ENCODE results near the gene SLC7A11. TPM values are rescaled to one million over a fixed set of nuclear protein-coding genes. Genes with fewer than 3 reads are reported as not detected.

The SLC7A11 gene
- polyA plus RNA-seq, 1 donor from 2014 or later, result 0.46 TPM

GRCh38 chr4:138181287-138181686, 60.9 kb downstream of the SLC7A11 start:
- H2AFZ ChIP-seq (ENCODE audit: low read depth, low read length), result no peak overlapping the region
- H3K4me3 ChIP-seq (ENCODE audit: low read length), result no peak overlapping the region
- H3K4me2 ChIP-seq (ENCODE audit: low read length), result no peak overlapping the region

GRCh38 chr4:138178566-138178965, 63.6 kb downstream of the SLC7A11 start:
- no peak overlapping the region for H3K9ac ChIP-seq (ENCODE audit: low read length)
- H3K9me2 ChIP-seq (ENCODE audit: insufficient read depth, low read length), result no peaks in the 10 kb centered on the region

More at GRCh38 chr4:138181287-138181686, 60.9 kb downstream of the SLC7A11 start:
- no peaks in the 10 kb centered on the region for H4K20me1 ChIP-seq (ENCODE audit: insufficient read depth)
- H3K9me3 ChIP-seq (ENCODE audit: low read length), result no peaks in the 10 kb centered on the region
- H3K9me2 ChIP-seq (ENCODE audit: insufficient read depth, low read length), result no peaks in the 10 kb centered on the region
- H3F3A ChIP-seq (ENCODE audit: insufficient read depth, low read length, poor library complexity, severe bottlenecking), result no peaks in the 10 kb centered on the region
- no peak overlapping the region for H3K27ac ChIP-seq (ENCODE audit: low read length)
- H3K36me3 ChIP-seq (ENCODE audit: insufficient read depth, low read length), result no peaks in the 10 kb centered on the region
- H3K79me2 ChIP-seq (replicated peaks; ENCODE audit: insufficient read depth, low read length), result no peaks in the 10 kb centered on the region
- no peak overlapping the region for H3K9ac ChIP-seq (ENCODE audit: low read length)
- TF ChIP-seq EZH2 (IDR thresholded peaks at IDR 0.05; ENCODE audit: borderline replicate concordance, insufficient read depth, low read length, poor library complexity, severe bottlenecking), result no peak
- TF ChIP-seq POLR2AphosphoS5 (IDR thresholded peaks at IDR 0.05), result no peak
- no peak for TF ChIP-seq EP300 (conservative IDR thresholded peaks at IDR 0.05; ENCODE audit: poor library complexity, severe bottlenecking)
- TF ChIP-seq RAD21 (conservative IDR thresholded peaks at IDR 0.05), result no peak
- TF ChIP-seq CTCF (IDR thresholded peaks at IDR 0.05; ENCODE audit: poor library complexity, severe bottlenecking), result no peak
- TF ChIP-seq SMC3 (conservative IDR thresholded peaks at IDR 0.05; ENCODE audit: poor library complexity), result no peak
- no peak for TF ChIP-seq MXI1 (conservative IDR thresholded peaks at IDR 0.05; ENCODE audit: poor library complexity, severe bottlenecking)
- TF ChIP-seq REST (IDR thresholded peaks at IDR 0.05; ENCODE audit: borderline replicate concordance), result no peak
- no peak for TF ChIP-seq TAF1 (IDR thresholded peaks at IDR 0.05; ENCODE audit: low read depth)
- no peaks in the 10 kb centered on the region for H3K27me3 ChIP-seq (ENCODE audit: insufficient read depth, low read depth, low read length)

More at GRCh38 chr4:138178566-138178965, 63.6 kb downstream of the SLC7A11 start:
- Histone ChIP-seq H3K27me3 (ENCODE audit: insufficient read depth, low read depth, low read length) (no peaks in the 10 kb centered on the region), H2AFZ (ENCODE audit: low read depth, low read length) (no peak overlapping the region), H3K79me2 (replicated peaks; ENCODE audit: insufficient read depth, low read length) (no peaks in the 10 kb centered on the region), H3K36me3 (ENCODE audit: insufficient read depth, low read length) (no peaks in the 10 kb centered on the region), H3K27ac (ENCODE audit: low read length) (no peak overlapping the region), H3K9me3 (ENCODE audit: low read length) (no peaks in the 10 kb centered on the region), H3K4me2 (ENCODE audit: low read length) (no peak overlapping the region), H4K20me1 (ENCODE audit: insufficient read depth) (no peaks in the 10 kb centered on the region), H3K4me3 (ENCODE audit: low read length) (no peak overlapping the region), H3F3A (ENCODE audit: insufficient read depth, low read length, poor library complexity, severe bottlenecking) (no peaks in the 10 kb centered on the region)
- TF ChIP-seq REST (IDR thresholded peaks at IDR 0.05; ENCODE audit: borderline replicate concordance), result no peak
